ENCODE measurements around the gene PICK1. TPM values are rescaled to one million over a fixed set of nuclear protein-coding genes. Genes with fewer than 3 reads are reported as not detected.

Gene PICK1
- total RNA-seq, 2 donors from 2014 or later: 27.6 to 47.2 TPM

GRCh38 chr22:38110008-38110862 lies 53.0 kb downstream of the PICK1 start, which contains the start of gene BAIAP2L2:
BAIAP2L2 (minus strand) TSS chr22:38110684; CDS start chr22:38110525, 159 bp downstream.
- H3K9ac ChIP-seq (ENCODE audit: low read depth in 2 of 2, low read length in 2 of 2): peak within 1 kb of the TSS; percentile 68 to 91
- peak within 1 kb of the TSS; percentile 96 for H3K27ac ChIP-seq
- H3K27me3 ChIP-seq: no peaks in the 10 kb centered on the region
- intact Hi-C loops (cut with DNase I): loop anchor here (10.0 kb wide), 2 partner anchors 125 to 245 kb away; no protein-coding TSS in a partner anchor
- peak; percentile 88 for DNase-seq
- no peaks in the 10 kb centered on the region for H3K36me3 ChIP-seq
- H3K9me3 ChIP-seq: no peaks in the 10 kb centered on the region
- TF ChIP-seq CTCF (IDR thresholded peaks at IDR 0.05): no peak
- H3K4me3 ChIP-seq: peak within 1 kb of the TSS; percentile 46
- H3K4me1 ChIP-seq: peaks cover 28% of the 10 kb centered on the region

- peak; percentile 85 for DNase-seq
- H3K27ac ChIP-seq: peak overlapping the region; percentile 96
- intact Hi-C loops (cut with DNase I): loop anchor here (10.0 kb wide), 2 partner anchors 124 to 244 kb away; no protein-coding TSS in a partner anchor
- no peaks in the 10 kb centered on the region for H3K9me3 ChIP-seq
- H3K9ac ChIP-seq (ENCODE audit: low read depth in 2 of 2, low read length in 2 of 2): peak overlapping the region; percentile 52 to 91
- no peak for TF ChIP-seq CTCF (IDR thresholded peaks at IDR 0.05)
- H3K4me3 ChIP-seq: peak overlapping the region; percentile 46
- no peaks in the 10 kb centered on the region for H3K36me3 ChIP-seq
- H3K27me3 ChIP-seq: no peaks in the 10 kb centered on the region
- H3K4me1 ChIP-seq: peaks cover 28% of the 10 kb centered on the region
These were observed 54.0 kb downstream of the PICK1 start for GRCh38 chr22:38110863-38111852.

GRCh38 chr22:38111925-38112355 lies 54.7 kb downstream of the PICK1 start:
- Histone ChIP-seq H3K27ac (peak overlapping the region; percentile 96), H3K27me3 (no peaks in the 10 kb centered on the region), H3K4me1 (peaks cover 28% of the 10 kb centered on the region), H3K4me3 (no peak overlapping the region), H3K9ac (ENCODE audit: low read depth in 2 of 2, low read length in 2 of 2) (peak overlapping the region in 1 of 2 donors; percentile 91), H3K36me3 (no peaks in the 10 kb centered on the region), H3K9me3 (no peaks in the 10 kb centered on the region)
- intact Hi-C loops (cut with DNase I): loop anchor here (10.0 kb wide), 2 partner anchors 123 to 243 kb away; no protein-coding TSS in a partner anchor
- TF ChIP-seq CTCF (IDR thresholded peaks at IDR 0.05): no peak
- DNase-seq: peak; percentile 79

GRCh38 chr22:38112381-38112780 lies 55.2 kb downstream of the PICK1 start:
- DNase-seq: peak; percentile 57
- H3K27ac ChIP-seq: peak overlapping the region; percentile 96
- peaks cover 28% of the 10 kb centered on the region for H3K4me1 ChIP-seq
- H3K27me3 ChIP-seq: no peaks in the 10 kb centered on the region
- TF ChIP-seq CTCF (IDR thresholded peaks at IDR 0.05): no peak
- intact Hi-C loops (cut with DNase I): loop anchor here (10.0 kb wide), 2 partner anchors 122 to 242 kb away; no protein-coding TSS in a partner anchor
- no peaks in the 10 kb centered on the region for H3K9me3 ChIP-seq
- H3K9ac ChIP-seq (ENCODE audit: low read depth in 2 of 2, low read length in 2 of 2): peak overlapping the region in 1 of 2 donors; percentile 91
- no peaks in the 10 kb centered on the region for H3K36me3 ChIP-seq
- H3K4me3 ChIP-seq: no peak overlapping the region

All from colonic mucosa (tissue), 4 donors.